Large intestine (tissue), 3 donors: ENCODE measurements around the gene MVK. TPM values are rescaled to one million over a fixed set of nuclear protein-coding genes. Genes with fewer than 3 reads are reported as not detected.
A peak's percentile ranks its signal among the peaks of the same experiment; 100 is the strongest.

Experiments used
- DNase-seq, 2 donors: peaks; one replicate each; pipeline versions ENCODE4 v3.0.0 to v3.0.0-alpha.2; 2013
- H3K27ac ChIP-seq: one replicate; pipeline ENCODE4 v1.5.1; 2013; ENCODE audit warnings: low read length
- H3K27me3 ChIP-seq: 2 replicates; pipeline ENCODE4 v1.6.1; 2013; ENCODE audit warnings: low read length; ENCODE audit not compliant: control insufficient read depth, insufficient read depth
- H3K36me3 ChIP-seq: 2 replicates; pipeline ENCODE4 v1.6.1; 2013; ENCODE audit warnings: low read length; ENCODE audit not compliant: control insufficient read depth, insufficient read depth
- H3K4me1 ChIP-seq: one replicate; pipeline ENCODE4 v1.6.1; 2013; ENCODE audit warnings: low read length; ENCODE audit not compliant: control insufficient read depth, insufficient read depth
- H3K4me3 ChIP-seq: one replicate; pipeline ENCODE4 v1.5.1; 2013; ENCODE audit warnings: low read length
- H3K9me3 ChIP-seq: one replicate; pipeline ENCODE4 v1.6.1; 2013; ENCODE audit warnings: mild to moderate bottlenecking, low read depth, low read length, moderate library complexity; ENCODE audit not compliant: control insufficient read depth
- WGBS: methylation state at CpG from one replicate; pipeline ENCODE4 v1.1.5; 2013; ENCODE audit warnings: low lambda C conversion rate; ENCODE audit not compliant: insufficient coverage; 5-methylcytosine and 5-hydroxymethylcytosine counted together
- polyA plus RNA-seq: library from polyadenylated mRNA; unstranded; fragments of 120-200 nt; gene quantifications from one replicate; pipeline ENCODE4 v1.2.1, GENCODE V29; 2013

The MVK gene
- polyA plus RNA-seq, 1 donor = 15.8 TPM

GRCh38 chr12:109563291-109564284 is 10.0 kb upstream of the MVK start:
- H3K27ac ChIP-seq = no peak overlapping the region
- DNase-seq = no peak
- no peak overlapping the region for H3K4me3 ChIP-seq
- H3K9me3 ChIP-seq = peaks cover 3% of the 10 kb centered on the region
- H3K27me3 ChIP-seq = no peaks in the 10 kb centered on the region
- WGBS = no CpG with 5 or more reads among the region's 30 CpGs
- H3K4me1 ChIP-seq = peaks cover 6% of the 10 kb centered on the region
- peaks cover 65% of the 10 kb centered on the region for H3K36me3 ChIP-seq

GRCh38 chr12:109566424-109566823 is 7.2 kb upstream of the MVK start:
- H3K4me1 ChIP-seq = no peaks in the 10 kb centered on the region
- no peak for DNase-seq
- peaks cover 75% of the 10 kb centered on the region for H3K36me3 ChIP-seq
- WGBS = no CpG with 5 or more reads among the region's 8 CpGs
- no peaks in the 10 kb centered on the region for H3K27me3 ChIP-seq
- H3K27ac ChIP-seq = no peak overlapping the region
- no peak overlapping the region for H3K4me3 ChIP-seq
- no peaks in the 10 kb centered on the region for H3K9me3 ChIP-seq

DNA sequence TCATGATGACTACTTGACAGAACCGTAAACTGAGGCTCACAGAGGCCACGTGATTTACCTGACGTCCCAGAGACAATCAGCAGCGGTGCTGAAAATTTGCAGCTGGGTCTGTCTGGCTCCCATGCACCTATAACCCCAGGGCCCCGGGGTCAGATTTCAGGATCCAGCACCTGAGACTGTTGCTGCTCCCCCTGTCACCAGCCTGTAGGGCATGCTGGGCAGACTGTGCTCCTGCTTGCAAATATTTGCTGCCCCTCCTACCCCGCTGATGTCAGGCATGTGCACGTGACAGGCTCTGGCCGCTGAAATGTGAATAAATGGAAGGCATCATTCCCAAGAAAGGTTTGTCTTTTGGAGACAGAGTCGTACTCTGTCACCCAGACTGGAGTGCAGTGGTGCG is 6.3 kb upstream of the MVK start:
- H3K4me3 ChIP-seq = no peak overlapping the region
- no peak for DNase-seq
- no peaks in the 10 kb centered on the region for H3K9me3 ChIP-seq
- H3K27me3 ChIP-seq = no peaks in the 10 kb centered on the region
- H3K27ac ChIP-seq = no peak overlapping the region
- peaks cover under 1% of the 10 kb centered on the region for H3K4me1 ChIP-seq
- WGBS = no CpG with 5 or more reads among the region's 10 CpGs
- H3K36me3 ChIP-seq = peaks cover 70% of the 10 kb centered on the region

GRCh38 chr12:109567967-109568366 is 5.6 kb upstream of the MVK start:
- no peaks in the 10 kb centered on the region for H3K9me3 ChIP-seq
- no CpG with 5 or more reads among the region's 3 CpGs for WGBS
- peaks cover 63% of the 10 kb centered on the region for H3K36me3 ChIP-seq
- DNase-seq = no peak
- peaks cover 6% of the 10 kb centered on the region for H3K4me1 ChIP-seq
- no peaks in the 10 kb centered on the region for H3K27me3 ChIP-seq
- H3K4me3 ChIP-seq = no peak overlapping the region
- no peak overlapping the region for H3K27ac ChIP-seq

- Histone ChIP-seq H3K4me1 (peaks cover 6% of the 10 kb centered on the region), H3K27ac (no peak overlapping the region), H3K4me3 (no peak overlapping the region), H3K9me3 (no peaks in the 10 kb centered on the region), H3K27me3 (no peaks in the 10 kb centered on the region), H3K36me3 (peaks cover 58% of the 10 kb centered on the region)
- DNase-seq = no peak
- 86% methylated on average over 1 of the region's 7 CpGs for WGBS
Observed at GRCh38 chr12:109568486-109568885, 5.1 kb upstream of the MVK start.

DNA sequence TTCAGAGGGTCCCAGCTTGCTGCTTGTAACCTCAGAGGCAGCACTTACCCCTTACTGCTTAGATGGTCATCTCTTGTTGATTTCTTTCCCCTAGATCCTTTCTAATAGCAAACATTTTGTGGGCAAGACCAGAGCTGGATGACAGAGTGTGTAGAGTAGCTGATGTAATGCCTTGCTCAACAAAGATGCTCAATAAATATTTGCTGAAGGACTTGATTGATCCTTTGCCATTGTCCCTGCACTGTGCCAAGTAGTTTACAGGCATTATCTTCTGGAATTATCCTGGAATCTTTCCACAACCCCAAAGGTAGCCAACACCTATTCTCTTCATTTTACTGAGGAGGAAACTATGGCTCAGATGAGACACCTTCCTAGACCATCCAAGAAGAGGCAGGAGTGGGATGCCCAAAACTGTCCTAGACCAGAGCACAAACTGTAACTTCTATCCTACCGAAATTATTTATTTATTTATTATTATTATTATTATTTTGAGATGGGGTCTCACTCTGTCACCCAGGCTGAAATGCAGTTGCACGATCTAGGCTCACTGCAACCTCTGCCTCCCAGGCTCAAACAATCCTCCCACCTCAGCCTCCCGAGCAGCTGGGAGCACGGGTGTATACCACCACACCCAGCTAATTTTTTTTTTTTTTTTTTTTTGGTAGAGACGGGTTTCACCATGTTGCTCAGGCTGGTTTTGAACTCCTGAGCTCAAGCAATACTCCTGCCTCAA is 1.7 kb upstream of the MVK start:
- Histone ChIP-seq H3K27ac (no peak overlapping the region), H3K36me3 (peaks cover 42% of the 10 kb centered on the region), H3K4me1 (peaks cover 10% of the 10 kb centered on the region), H3K27me3 (no peaks in the 10 kb centered on the region), H3K9me3 (no peaks in the 10 kb centered on the region), H3K4me3 (no peak overlapping the region)
- DNase-seq = no peak
- no CpG with 5 or more reads among the region's 5 CpGs for WGBS

GRCh38 chr12:109572506-109572845 is 1.1 kb upstream of the MVK start:
- Histone ChIP-seq H3K9me3 (no peaks in the 10 kb centered on the region), H3K27ac (peak overlapping the region; percentile 82), H3K4me3 (peak overlapping the region; percentile 82), H3K4me1 (peaks cover 10% of the 10 kb centered on the region), H3K36me3 (peaks cover 44% of the 10 kb centered on the region), H3K27me3 (no peaks in the 10 kb centered on the region)
- WGBS = no CpG with 5 or more reads among the region's 3 CpGs
- DNase-seq = no peak

- Histone ChIP-seq H3K9me3 (no peaks in the 10 kb centered on the region), H3K4me3 (peak overlapping the region; percentile 82), H3K27ac (no peak overlapping the region), H3K4me1 (peaks cover 10% of the 10 kb centered on the region), H3K27me3 (no peaks in the 10 kb centered on the region), H3K36me3 (peaks cover 46% of the 10 kb centered on the region)
- no peak for DNase-seq
- no CpG with 5 or more reads among the region's 13 CpGs for WGBS
Observed at GRCh38 chr12:109573914-109574244, 285 bp downstream of the MVK start.

DNA sequence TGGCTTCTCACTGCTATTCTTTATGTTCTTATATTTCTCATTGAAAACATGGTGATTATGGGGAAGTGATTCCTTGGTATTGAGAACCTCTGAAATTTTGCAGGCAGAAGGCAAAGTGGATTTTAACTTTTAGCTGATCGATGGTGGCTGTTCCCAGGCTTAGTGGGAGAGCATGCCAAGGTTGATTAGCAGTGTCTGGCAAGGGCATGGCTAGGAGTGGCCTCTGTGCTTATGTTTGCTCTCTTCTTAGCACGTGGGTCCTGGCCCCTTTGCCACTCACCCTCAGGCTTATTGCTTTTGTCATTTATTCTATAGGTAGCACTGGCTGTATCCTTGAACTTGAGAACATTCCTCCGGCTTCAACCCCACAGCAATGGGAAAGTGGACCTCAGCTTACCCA is 2.1 kb downstream of the MVK start:
- H3K4me3 ChIP-seq = no peak overlapping the region
- no CpG with 5 or more reads among the region's 3 CpGs for WGBS
- H3K27me3 ChIP-seq = no peaks in the 10 kb centered on the region
- H3K36me3 ChIP-seq = peaks cover 51% of the 10 kb centered on the region
- H3K27ac ChIP-seq = no peak overlapping the region
- H3K4me1 ChIP-seq = peaks cover 10% of the 10 kb centered on the region
- no peaks in the 10 kb centered on the region for H3K9me3 ChIP-seq
- no peak for DNase-seq

DNA sequence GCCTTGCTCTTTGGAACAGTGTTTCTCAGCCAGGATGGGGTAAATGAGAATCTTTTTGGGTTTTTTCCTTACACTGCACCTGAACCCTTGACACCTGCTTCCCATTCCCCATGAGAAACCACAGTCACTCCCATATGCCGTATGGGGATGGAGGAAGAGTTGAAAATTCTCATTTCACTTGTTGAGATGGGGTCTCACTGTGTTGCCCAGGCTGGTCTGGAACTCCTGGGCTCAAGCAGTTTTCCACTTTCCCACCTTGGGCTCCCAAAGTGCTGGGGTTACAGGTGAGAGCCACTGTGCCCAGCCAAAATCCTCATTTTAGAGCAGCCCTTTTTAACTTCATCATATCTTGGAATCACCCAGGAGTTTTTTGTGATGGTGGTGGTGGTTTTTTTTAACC is 3.7 kb downstream of the MVK start:
- Histone ChIP-seq H3K27ac (no peak overlapping the region), H3K4me1 (peaks cover 9% of the 10 kb centered on the region), H3K27me3 (no peaks in the 10 kb centered on the region), H3K36me3 (peaks cover 61% of the 10 kb centered on the region), H3K9me3 (no peaks in the 10 kb centered on the region), H3K4me3 (no peak overlapping the region)
- WGBS = no CpG with 5 or more reads among the region's 1 CpG
- DNase-seq = no peak
